Measurements from ENCODE around the gene FAM193A.

DNA sequence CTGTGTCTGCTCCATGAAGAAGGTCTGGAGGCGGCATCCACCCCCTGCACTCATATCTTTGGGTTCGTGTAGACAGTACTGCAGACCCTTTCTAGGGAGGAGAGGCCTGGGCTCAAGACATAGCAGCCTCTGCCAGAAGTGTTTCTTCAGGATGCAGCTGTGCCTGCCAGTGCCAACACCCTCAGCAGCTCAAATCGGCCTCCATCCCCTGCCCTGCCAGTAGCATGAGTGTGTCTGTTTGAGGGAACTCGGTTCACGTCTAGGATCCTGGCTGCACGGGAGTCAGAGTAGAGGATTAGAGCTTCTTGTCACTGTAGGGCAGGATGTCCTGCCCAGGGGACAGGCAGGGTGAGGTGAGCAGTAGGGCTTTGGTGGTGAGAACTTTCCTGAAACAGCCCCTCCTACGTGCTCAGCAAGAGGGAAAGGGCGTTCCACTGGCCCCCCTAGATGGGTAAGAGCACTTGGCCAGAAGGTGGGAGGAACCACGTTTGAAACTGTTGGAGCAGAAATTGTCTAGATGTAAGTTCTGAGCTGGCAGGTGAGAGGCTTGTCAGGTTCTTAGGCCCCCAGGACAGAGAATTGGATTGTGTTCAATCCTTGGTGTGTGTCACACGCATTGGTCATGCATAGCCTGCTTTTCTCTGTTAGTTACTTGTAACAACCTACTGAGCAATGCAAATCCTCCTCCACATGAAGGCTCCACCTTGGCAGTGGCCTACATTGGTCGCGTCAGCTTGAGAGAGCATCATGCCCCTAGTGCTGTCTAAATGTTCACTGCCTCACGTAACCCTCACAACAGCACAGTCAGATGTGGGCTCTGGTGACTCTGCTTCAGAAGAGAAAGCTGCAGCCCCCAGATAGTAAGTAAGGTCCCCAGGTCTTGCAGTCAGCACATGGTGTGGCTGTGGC is 25.8 kb upstream of the FAM193A start:
- TF ChIP-seq, protein P1, sequence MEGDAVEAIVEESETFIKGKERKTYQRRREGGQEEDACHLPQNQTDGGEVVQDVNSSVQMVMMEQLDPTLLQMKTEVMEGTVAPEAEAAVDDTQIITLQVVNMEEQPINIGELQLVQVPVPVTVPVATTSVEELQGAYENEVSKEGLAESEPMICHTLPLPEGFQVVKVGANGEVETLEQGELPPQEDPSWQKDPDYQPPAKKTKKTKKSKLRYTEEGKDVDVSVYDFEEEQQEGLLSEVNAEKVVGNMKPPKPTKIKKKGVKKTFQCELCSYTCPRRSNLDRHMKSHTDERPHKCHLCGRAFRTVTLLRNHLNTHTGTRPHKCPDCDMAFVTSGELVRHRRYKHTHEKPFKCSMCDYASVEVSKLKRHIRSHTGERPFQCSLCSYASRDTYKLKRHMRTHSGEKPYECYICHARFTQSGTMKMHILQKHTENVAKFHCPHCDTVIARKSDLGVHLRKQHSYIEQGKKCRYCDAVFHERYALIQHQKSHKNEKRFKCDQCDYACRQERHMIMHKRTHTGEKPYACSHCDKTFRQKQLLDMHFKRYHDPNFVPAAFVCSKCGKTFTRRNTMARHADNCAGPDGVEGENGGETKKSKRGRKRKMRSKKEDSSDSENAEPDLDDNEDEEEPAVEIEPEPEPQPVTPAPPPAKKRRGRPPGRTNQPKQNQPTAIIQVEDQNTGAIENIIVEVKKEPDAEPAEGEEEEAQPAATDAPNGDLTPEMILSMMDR (optimal IDR thresholded peaks at IDR 0.05 in 1 of 3, IDR thresholded peaks at IDR 0.05 in 1 of 3, conservative IDR thresholded peaks at IDR 0.05 in 1 of 3; ENCODE audit: extremely low read depth in 1 of 3, insufficient read depth in 2 of 3, low read length in 3 of 3), result no peak
- no peak for TF ChIP-seq EZH2 (IDR thresholded peaks at IDR 0.05; ENCODE audit: low read length)
